Lower lobe of right lung (tissue), 2 donors: ENCODE results near the gene CACNB2. TPM values are rescaled to one million over a fixed set of nuclear protein-coding genes. Genes with fewer than 3 reads are reported as not detected.

Experiments used
- ATAC-seq, 2 donors: fragments of 200-7000 bp; cut with Tn5 transposase; one replicate each; pipeline ENCODE4 v1.9.1; 2020 to 2022; ENCODE audit warnings: mild to moderate bottlenecking in 2 of 2, moderate library complexity in 2 of 2
- DNase-seq: peaks from one replicate; pipeline ENCODE4 v3.0.0-alpha.2; 2020
- H3K27ac ChIP-seq: fragments of 200-600 bp; one replicate; pipeline ENCODE4 v1.8.0; 2022
- H3K27me3 ChIP-seq: fragments of 200-600 bp; one replicate; pipeline ENCODE4 v1.8.0; 2022; ENCODE audit warnings: low read depth
- H3K36me3 ChIP-seq: fragments of 200-600 bp; one replicate; pipeline ENCODE4 v1.8.0; 2022; ENCODE audit warnings: mild to moderate bottlenecking
- H3K4me1 ChIP-seq: fragments of 200-600 bp; one replicate; pipeline ENCODE4 v1.8.0; 2022
- H3K4me3 ChIP-seq: fragments of 200-600 bp; one replicate; pipeline ENCODE4 v1.8.0; 2022; ENCODE audit warnings: mild to moderate bottlenecking
- H3K9me3 ChIP-seq: fragments of 200-600 bp; one replicate; pipeline ENCODE4 v1.8.0; 2022
- CTCF ChIP-seq: fragments of 200-600 bp; IDR thresholded peaks from one replicate; pipeline ENCODE4 v1.8.0; 2022; ENCODE audit warnings: antibody characterized with exemption, mild to moderate bottlenecking
- intact Hi-C: fragments of 100-400 bp; cut with DNase I; formaldehyde crosslinking; loops from one replicate; pipeline ENCODE4 v1.11.0; 2022
- total RNA-seq: library from RNA; stranded (reverse); fragmentation: NEBNext Ultra II Directional; extraction: Animal tissue kit (Norgen Biotek cat#: 25700); gene quantifications from one replicate; pipeline ENCODE4 v1.2.1, GENCODE V29; 2021
- donor health status: DM: no; HTN: yes; CAD: no; lungs with severe emphysema.

Gene CACNB2
- total RNA-seq, 1 donor from 2014 or later, result 1.4 TPM

- intact Hi-C loops, result no loop called here
- Histone ChIP-seq H3K4me1 (no peaks in the 10 kb centered on the region), H3K4me3 (no peak overlapping the region), H3K27me3 (no peaks in the 10 kb centered on the region), H3K9me3 (no peaks in the 10 kb centered on the region), H3K36me3 (no peaks in the 10 kb centered on the region), H3K27ac (no peak overlapping the region)
- TF ChIP-seq CTCF, result no peak
- ATAC-seq (no peak), DNase-seq (no peak)
Measured at GRCh38 chr10:18271491-18271890, 131.3 kb downstream of the CACNB2 start.

DNA sequence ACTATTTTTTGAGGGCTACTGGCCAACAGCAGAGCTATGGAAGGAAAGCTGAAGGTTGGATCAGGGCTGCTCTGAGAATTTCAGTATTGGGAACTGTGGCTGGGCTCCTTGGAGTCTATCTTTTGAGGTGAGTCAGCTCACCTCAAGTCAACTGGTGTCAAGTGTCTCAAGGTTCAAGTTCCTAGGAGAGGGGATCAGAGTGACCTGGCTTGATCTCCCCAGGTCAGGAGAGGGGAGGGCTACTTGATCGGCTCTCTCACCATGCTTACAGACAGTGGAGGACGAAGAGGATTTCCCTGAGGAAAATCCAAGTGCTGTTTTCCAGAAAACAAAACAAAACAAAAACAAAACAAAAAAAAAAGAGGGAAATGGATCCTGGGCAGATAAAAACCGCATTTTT lies 132.8 kb downstream of the CACNB2 start:
- no peak for ATAC-seq
- Histone ChIP-seq H3K27ac (no peak overlapping the region), H3K4me3 (no peak overlapping the region), H3K9me3 (no peaks in the 10 kb centered on the region), H3K4me1 (no peaks in the 10 kb centered on the region), H3K27me3 (no peaks in the 10 kb centered on the region), H3K36me3 (no peaks in the 10 kb centered on the region)
- intact Hi-C loops, result no loop called here
- no peak for TF ChIP-seq CTCF
- no peak for DNase-seq

DNA sequence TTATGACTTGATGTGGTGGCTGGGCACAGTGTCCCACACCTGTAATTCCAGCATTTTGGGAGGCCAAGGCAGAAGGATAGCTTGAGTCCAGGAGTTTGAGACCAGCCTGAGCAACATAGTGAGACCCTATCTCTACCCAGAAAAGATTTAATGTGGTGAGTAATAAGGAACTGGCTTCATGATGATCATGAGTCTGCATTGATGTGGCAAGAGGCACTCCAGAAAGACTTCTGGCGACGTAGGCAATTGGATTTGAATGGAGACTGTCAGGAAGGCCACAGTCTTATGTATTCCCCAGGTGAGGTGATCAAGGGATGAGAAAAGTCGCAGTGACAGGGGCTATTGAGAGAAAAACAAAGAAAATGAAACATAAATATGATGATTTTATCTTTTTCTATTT lies 138.0 kb downstream of the CACNB2 start:
- intact Hi-C loops, result no loop called here
- no peaks in the 10 kb centered on the region for H3K4me1 ChIP-seq
- H3K4me3 ChIP-seq, result no peak overlapping the region
- no peaks in the 10 kb centered on the region for H3K36me3 ChIP-seq
- H3K27me3 ChIP-seq, result no peaks in the 10 kb centered on the region
- no peak for ATAC-seq
- no peak for DNase-seq
- H3K27ac ChIP-seq, result no peak overlapping the region
- no peaks in the 10 kb centered on the region for H3K9me3 ChIP-seq
- TF ChIP-seq CTCF, result no peak

DNA sequence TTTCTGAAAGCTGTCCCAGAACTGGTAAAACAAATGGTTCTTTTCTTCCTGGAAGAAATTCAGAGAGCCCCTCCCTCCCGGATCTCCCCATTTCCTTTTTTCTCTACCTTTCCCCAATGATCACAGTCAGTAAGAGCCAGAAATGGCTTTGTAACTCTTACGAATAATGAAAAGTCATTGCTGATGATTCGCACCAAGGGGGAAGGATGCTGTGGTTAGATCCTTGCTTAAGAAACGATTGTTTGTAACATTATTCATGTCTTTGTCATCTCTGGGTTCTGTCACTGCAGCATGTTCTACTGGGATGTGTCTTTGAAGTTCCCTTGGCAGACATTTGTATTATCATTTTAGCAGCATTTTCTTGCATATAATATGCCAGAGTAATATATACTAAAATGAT lies 138.9 kb downstream of the CACNB2 start:
- H3K27me3 ChIP-seq, result no peaks in the 10 kb centered on the region
- no peaks in the 10 kb centered on the region for H3K4me1 ChIP-seq
- no peaks in the 10 kb centered on the region for H3K9me3 ChIP-seq
- H3K36me3 ChIP-seq, result no peaks in the 10 kb centered on the region
- no peak overlapping the region for H3K27ac ChIP-seq
- H3K4me3 ChIP-seq, result no peak overlapping the region
- ATAC-seq, result no peak
- no peak for DNase-seq
- intact Hi-C loops, result no loop called here
- TF ChIP-seq CTCF, result no peak

DNA sequence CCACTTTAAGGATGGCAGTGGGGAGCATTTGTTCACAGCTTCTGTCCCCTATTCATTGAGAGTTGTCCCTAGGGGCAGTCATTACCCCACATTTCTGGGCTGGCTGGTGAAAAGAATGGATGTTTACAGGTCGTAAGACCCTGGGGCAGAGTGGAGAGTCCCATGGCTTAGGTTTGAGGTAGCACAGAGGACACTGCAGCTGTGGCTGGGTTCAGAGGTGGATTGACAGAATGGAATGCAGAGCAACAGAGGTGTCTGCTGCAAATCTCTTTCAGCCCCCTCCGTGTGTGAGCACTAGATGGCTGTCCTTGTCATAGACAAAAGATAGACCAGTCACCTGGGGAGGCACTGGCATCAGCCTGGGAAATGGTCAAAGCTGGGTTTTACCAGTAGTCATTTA lies 141.9 kb downstream of the CACNB2 start:
- DNase-seq (no peak), ATAC-seq (no peak)
- Histone ChIP-seq H3K27me3 (no peaks in the 10 kb centered on the region), H3K36me3 (no peaks in the 10 kb centered on the region), H3K4me1 (no peaks in the 10 kb centered on the region), H3K4me3 (no peak overlapping the region), H3K9me3 (no peaks in the 10 kb centered on the region), H3K27ac (no peak overlapping the region)
- TF ChIP-seq CTCF, result no peak
- intact Hi-C loops, result no loop called here

DNA sequence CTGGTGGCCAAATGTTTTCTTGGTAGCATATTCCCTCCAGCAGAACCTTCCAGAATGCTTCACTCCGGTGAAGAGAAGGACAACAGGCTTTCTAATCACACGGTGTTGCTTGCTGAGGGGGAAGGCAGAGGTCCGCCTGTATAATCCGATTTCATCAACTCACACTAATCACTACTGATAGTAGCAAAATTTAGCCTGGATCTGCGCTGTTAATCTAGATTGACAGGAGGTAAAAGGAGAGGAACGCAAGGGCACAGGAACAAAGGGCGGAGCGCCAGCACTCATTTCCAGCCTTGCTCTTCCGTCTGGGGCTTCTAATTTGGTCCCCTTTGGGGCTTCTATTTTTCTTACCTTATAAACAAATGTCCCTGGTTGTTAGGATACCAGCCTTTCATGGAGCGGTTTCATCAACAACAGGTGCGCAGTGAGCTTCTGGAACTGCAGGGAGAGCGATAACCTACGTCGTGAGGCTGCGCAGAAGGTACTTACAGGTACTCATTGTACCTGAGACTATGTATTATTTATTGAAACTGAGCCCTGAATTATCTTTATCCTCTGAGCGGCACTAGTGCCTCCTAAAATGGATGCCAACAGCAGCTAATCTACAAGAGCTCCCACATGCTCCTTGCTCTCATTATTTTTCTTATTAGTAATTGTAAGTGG lies 150.6 kb downstream of the CACNB2 start:
- Histone ChIP-seq H3K27me3 (no peaks in the 10 kb centered on the region), H3K27ac (no peak overlapping the region), H3K9me3 (no peaks in the 10 kb centered on the region), H3K36me3 (no peaks in the 10 kb centered on the region), H3K4me3 (no peak overlapping the region), H3K4me1 (no peaks in the 10 kb centered on the region)
- TF ChIP-seq CTCF, result no peak
- DNase-seq, result no peak
- no peak for ATAC-seq
- intact Hi-C loops, result no loop called here
